HG02870 (cell line): Measurements from ENCODE around the gene HERC3.

ENCODE experiments used
- ATAC-seq: cut with Tn5 transposase; IDR thresholded peaks from one replicate; pipeline ENCODE4 v1.9.1; 2021; ENCODE audit warnings: mild to moderate bottlenecking, moderate library complexity; ENCODE audit not compliant: unreplicated experiment

HERC3 gene

GRCh38 chr4:88591787-88592599, at the start of gene HERC3:
TSS of gene HERC3 (plus strand) at chr4:88592480. CDS start at chr4:88605824, 13,344 bp downstream.
- ATAC-seq = peak; percentile 96

- no peak for ATAC-seq
These were observed 42.5 kb upstream of the HERC3 start for GRCh38 chr4:88549815-88550214.

GRCh38 chr4:88567591-88567990, 24.7 kb upstream of the HERC3 start:
- no peak for ATAC-seq

GRCh38 chr4:88570001-88570400, 22.3 kb upstream of the HERC3 start:
- no peak for ATAC-seq

- ATAC-seq = no peak
These were observed 18.9 kb upstream of the HERC3 start for GRCh38 chr4:88573276-88573980.

GRCh38 chr4:88573995-88574394, 18.3 kb upstream of the HERC3 start:
- ATAC-seq = no peak

- no peak for ATAC-seq
These were observed 17.1 kb upstream of the HERC3 start for GRCh38 chr4:88575186-88575585.

GRCh38 chr4:88582493-88582892, 9.8 kb upstream of the HERC3 start:
- ATAC-seq = no peak

- no peak for ATAC-seq
These were observed 8.4 kb upstream of the HERC3 start for GRCh38 chr4:88583631-88584470.

- no peak for ATAC-seq
These were observed 7.8 kb upstream of the HERC3 start for GRCh38 chr4:88584471-88584900.

- ATAC-seq = no peak
These were observed 6.4 kb upstream of the HERC3 start for GRCh38 chr4:88585917-88586316.

- no peak for ATAC-seq
These were observed 5.0 kb upstream of the HERC3 start for GRCh38 chr4:88587306-88587705.

- ATAC-seq = peak; percentile 72
These were observed 544 bp downstream of the HERC3 start for GRCh38 chr4:88592600-88593448.

- no peak for ATAC-seq
These were observed 5.8 kb downstream of the HERC3 start for GRCh38 chr4:88597970-88598660.

GRCh38 chr4:88599298-88599697, 7.0 kb downstream of the HERC3 start:
- no peak for ATAC-seq

GRCh38 chr4:88599714-88600113, 7.4 kb downstream of the HERC3 start:
- no peak for ATAC-seq

- ATAC-seq = no peak
These were observed 8.0 kb downstream of the HERC3 start for GRCh38 chr4:88600176-88600838.

GRCh38 chr4:88604978-88605678, 12.8 kb downstream of the HERC3 start:
- no peak for ATAC-seq

- ATAC-seq = no peak
These were observed 13.5 kb downstream of the HERC3 start for GRCh38 chr4:88605736-88606135.
